Activated naive CD8-positive, alpha-beta T cell treated with anti-CD3 and anti-CD28 coated beads, Interleukin-2, amount 50 U/mL, for 16 hours (primary cell): ENCODE measurements around the gene MAK.
"Not testable (repeated sequence)": the region's sequence is repeated elsewhere in the genome, so short reads cannot be mapped to it uniquely, and the experiment has no call there.

ENCODE experiments used
- DNase-seq: peaks from one replicate; pipeline ENCODE4 v3.0.0-alpha.2; 2020; ENCODE audit warnings: low read depth, low spot score

Gene MAK

GRCh38 chr6:10853849-10854300, 15.5 kb upstream of the MAK start:
- not testable (repeated sequence) for DNase-seq

GRCh38 chr6:10852361-10852960, 14.1 kb upstream of the MAK start:
- DNase-seq: no peak

- no peak for DNase-seq
Measured at GRCh38 chr6:10850728-10851127, 12.4 kb upstream of the MAK start.

GRCh38 chr6:10849901-10850300, 11.6 kb upstream of the MAK start:
- DNase-seq: no peak

GRCh38 chr6:10847684-10848083, 9.3 kb upstream of the MAK start:
- DNase-seq: no peak

GRCh38 chr6:10843554-10843953, 5.2 kb upstream of the MAK start:
- DNase-seq: no peak

GRCh38 chr6:10838794-10839333, 525 bp upstream of the MAK start:
- no peak for DNase-seq

GRCh38 chr6:10837622-10837994, 731 bp downstream of the MAK start:
- DNase-seq: no peak

GRCh38 chr6:10837009-10837621, 1.2 kb downstream of the MAK start:
- DNase-seq: no peak

GRCh38 chr6:10834823-10835222, 3.5 kb downstream of the MAK start:
- no peak for DNase-seq

- DNase-seq: no peak
Measured at GRCh38 chr6:10831609-10832008, 6.7 kb downstream of the MAK start.

- DNase-seq: no peak
Measured at GRCh38 chr6:10824819-10825218, 13.5 kb downstream of the MAK start.

- DNase-seq: no peak
Measured at GRCh38 chr6:10824297-10824696, 14.0 kb downstream of the MAK start.

- not testable (repeated sequence) for DNase-seq
Measured at GRCh38 chr6:10814176-10814575, 24.2 kb downstream of the MAK start.

- no peak for DNase-seq
Measured at GRCh38 chr6:10809098-10809497, 29.2 kb downstream of the MAK start.

- DNase-seq: no peak
Measured at GRCh38 chr6:10808376-10808775, 30.0 kb downstream of the MAK start.

- DNase-seq: peak; percentile 28
Measured at GRCh38 chr6:10801224-10801848, 37.0 kb downstream of the MAK start.

GRCh38 chr6:10800810-10801209, 37.5 kb downstream of the MAK start:
- DNase-seq: no peak

- no peak for DNase-seq
Measured at GRCh38 chr6:10794239-10794638, 44.1 kb downstream of the MAK start.

- no peak for DNase-seq
Measured at GRCh38 chr6:10793695-10794094, 44.6 kb downstream of the MAK start.

GRCh38 chr6:10793035-10793434, 45.3 kb downstream of the MAK start:
- DNase-seq: no peak

GRCh38 chr6:10792101-10792500, 46.2 kb downstream of the MAK start:
- DNase-seq: no peak

- DNase-seq: no peak
Measured at GRCh38 chr6:10791673-10792072, 46.7 kb downstream of the MAK start.
